Left lobe of liver (tissue), 2 donors: ENCODE measurements around the gene ZNF524. TPM values are rescaled to one million over a fixed set of nuclear protein-coding genes. Genes with fewer than 3 reads are reported as not detected.

Source experiments
- ATAC-seq: fragments of 200-7000 bp; cut with Tn5 transposase; one replicate; pipeline ENCODE4 v1.9.1; 2020; ENCODE audit warnings: mild to moderate bottlenecking, moderate library complexity
- DNase-seq: peaks from one replicate; pipeline ENCODE4 v3.0.0-alpha.2; 2020; ENCODE audit warnings: low spot score
- total RNA-seq: library from RNA; stranded (reverse); gene quantifications from one replicate; pipeline ENCODE4 v1.2.1, GENCODE V29; 2021
- donor health status: DM: no; HTN: no; CAD: no; lungs with moderate emphysema.
- donor health status: DM: no; HTN: yes; CAD: no.

The ZNF524 gene
- total RNA-seq, 1 donor from 2014 or later, result 13.2 TPM

DNA sequence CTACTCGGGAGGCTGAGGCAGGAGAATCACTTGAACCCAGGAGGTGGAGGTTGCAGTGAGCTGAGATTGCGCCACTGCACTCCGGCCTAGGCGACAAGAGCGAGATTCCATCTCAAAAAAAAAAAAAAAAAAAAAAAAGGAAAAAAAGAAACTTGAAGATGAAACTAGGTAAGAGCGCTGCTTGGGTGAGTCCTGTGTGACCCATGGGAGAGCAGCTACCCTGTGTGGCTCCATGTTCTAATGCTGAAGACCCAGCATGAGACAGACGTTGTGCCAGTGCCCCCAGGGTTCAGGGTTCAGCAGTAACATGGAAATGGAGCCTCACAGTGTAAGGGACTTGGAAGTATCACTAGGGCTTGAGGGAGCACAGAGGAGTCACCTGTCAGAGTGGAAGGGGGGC is 18.3 kb downstream of the ZNF524 start:
- no peak for ATAC-seq
- DNase-seq, result no peak

DNA sequence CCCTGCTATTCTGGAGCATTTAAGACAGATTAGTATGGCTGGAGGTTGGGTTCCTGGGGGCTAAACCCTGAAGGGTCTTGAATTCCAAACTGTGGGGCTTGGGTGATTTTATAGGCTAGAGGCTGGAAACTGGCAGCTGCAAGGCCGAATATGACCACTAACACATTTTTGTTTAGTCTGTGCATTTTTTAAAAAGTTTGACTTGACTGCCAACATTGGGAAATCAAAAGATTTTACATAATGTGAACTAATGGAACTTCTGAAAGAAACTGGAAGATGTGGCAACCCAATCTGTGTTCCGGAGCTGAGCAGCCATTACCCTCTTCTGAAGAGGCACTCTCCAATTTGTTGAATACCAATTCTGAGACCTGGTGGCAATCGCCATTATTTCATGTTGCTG is 19.2 kb downstream of the ZNF524 start:
- DNase-seq (no peak), ATAC-seq (no peak)

DNA sequence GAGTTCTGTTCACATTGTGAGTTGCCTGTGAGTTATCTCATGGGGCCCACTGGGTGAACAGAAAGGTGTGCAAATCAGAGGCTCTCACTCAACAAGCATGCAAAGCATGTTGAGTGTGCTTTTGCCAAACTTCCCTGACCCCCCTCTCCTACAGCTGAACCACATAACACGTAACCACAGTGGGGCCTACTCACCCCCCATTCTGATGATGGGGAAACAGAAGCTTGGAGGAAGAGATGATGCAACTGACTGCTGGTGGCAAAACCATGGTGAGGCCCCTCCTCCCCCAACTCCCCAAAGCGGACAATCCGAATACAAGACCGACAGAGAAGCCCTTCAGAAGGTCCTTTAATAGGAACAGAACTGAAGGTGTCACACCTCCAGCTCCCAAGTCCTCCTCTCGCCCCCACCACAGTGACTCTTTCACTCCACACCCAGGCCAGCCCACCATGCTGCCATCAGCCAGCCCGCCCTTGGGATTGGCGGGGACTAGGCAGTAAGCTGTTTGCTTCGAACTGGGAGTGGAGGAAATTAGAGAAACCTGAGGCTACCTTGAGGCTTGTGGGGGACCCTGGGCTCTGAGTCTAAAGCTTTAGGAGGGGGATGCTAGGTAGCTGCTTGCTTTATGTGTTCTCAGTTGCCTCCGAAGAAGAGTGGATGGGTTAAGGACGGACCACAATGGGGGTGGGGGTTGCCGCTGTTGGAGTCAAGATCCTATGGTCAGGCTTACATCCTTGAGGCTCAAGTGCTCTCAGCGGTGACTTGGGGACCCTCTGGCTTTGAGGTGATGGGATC is 20.5 kb downstream of the ZNF524 start:
- DNase-seq (no peak), ATAC-seq (no peak)

DNA sequence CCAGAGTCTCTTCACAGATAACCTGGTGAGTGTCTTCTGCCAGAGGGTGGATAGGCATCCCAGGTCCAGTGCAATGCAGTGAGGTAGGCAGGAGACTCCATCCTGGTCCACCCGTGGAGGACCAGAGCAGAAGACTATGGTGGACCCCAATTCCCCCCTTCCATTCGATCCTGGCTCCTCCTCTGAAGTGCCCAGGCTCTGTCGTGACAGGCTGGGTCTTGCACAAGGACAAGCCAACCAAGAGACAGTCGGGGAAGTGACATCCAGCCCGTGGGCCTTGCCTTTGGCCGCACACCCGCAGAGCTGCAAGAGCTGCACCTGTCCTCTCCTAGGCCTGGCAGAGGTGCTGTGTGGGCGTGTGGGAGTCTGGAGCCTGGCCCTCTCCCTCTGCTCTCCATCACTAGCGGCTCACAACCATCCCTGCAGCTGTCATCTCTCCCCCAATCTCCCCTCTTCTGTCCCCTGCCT is 21.2 kb downstream of the ZNF524 start:
- ATAC-seq (no peak), DNase-seq (no peak)

DNA sequence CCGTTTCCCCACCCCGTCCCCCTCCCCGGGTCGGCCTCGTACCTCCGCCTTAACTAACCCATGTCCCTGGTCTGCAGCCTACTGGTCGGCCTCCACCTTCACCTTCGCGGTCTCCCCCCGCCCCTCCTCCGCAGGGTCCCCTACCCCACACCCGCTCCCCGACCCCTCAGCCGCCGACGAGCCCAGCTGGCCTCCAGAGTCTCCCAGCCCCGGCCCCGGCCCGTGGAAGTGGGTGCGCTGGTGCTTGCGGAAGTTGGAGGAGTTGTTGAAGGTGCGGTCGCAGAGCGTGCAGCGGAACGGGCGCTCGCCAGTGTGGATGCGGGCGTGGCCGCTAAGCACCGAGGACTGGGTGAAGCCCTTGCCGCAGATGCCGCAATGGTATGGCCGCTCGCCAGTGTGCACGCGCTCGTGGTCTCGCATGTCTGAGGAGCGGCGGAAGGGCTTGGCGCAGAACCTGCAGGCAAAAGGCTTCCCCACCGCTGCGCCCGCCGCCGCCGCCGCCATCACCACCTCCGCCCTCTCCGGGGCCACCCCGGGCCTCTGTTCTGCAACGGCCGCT is 21.7 kb downstream of the ZNF524 start:
- DNase-seq (no peak), ATAC-seq (no peak)

DNA sequence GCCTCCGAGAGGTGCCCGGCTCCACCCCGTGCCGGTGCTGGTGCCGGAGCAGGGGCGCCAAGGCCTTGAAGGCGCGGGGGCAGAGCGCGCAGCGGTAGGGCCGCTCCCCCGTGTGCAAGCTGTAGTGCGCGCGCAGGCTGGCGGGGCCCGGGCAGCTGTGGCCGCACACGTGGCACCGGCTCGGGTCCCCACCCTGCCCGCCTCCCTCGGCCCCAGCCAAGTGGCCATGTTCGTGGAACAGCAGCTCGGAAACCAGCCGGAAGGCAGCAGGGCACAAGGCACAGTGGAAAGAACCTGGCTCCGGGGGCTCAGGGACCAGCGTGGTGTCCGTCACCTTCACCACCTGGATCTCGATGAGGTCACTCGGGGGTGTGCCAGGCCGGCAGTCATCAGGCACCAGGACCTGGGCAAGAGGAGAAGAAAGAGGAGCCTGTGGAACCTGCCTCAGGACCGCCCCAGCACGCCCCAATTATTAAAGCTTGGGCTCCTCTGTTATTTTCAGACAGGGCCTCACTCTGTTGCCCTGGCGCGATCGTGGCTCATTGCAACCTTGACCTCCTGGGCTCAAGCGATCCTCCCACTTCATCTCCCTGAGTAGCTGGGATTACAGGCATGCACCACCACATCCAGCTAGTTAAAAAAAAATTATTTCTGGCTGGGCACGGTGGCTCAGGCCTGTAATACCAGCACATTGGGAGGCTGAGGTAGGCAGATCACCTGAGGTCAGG is 22.3 kb downstream of the ZNF524 start:
- no peak for DNase-seq
- ATAC-seq, result no peak

DNA sequence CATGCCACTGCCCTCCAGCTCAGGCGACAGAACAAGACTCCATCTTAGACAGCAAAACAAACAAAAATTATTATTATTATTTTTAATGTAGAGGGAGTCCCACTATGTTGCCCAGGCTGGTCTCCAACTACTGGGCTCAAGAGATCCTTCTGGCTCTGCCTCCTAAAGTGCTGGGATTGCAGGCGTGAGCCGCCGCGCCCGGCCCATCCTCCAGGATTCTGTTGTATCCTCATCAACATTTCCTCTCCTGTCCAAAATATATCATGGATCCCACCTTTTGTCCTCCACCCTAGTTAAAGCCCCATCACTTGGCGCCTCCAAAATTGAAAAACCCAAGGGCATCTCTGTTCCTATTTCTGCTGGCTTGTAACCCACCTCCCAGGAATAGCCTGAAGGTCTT is 23.0 kb downstream of the ZNF524 start:
- ATAC-seq, result no peak
- DNase-seq, result no peak

DNA sequence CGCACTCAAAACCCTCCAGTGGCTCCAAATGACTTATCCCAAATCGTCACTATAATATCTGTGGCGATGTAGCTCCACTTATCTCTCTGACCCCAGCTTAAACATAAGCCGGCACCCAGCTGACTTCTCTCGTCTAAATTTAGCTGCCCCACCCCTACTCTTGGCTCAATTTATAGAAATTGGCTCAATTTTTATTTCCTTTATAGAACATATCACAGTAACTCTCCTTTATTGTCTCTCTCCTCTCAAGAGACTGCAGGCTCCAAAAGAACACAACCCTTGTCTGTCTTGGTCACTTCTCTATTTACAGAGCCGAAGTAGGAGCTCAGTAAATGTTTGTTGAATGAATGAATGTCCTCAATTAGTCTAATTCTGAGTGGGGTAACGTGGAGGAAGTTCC is 23.5 kb downstream of the ZNF524 start:
- ATAC-seq (no peak), DNase-seq (no peak)

DNA sequence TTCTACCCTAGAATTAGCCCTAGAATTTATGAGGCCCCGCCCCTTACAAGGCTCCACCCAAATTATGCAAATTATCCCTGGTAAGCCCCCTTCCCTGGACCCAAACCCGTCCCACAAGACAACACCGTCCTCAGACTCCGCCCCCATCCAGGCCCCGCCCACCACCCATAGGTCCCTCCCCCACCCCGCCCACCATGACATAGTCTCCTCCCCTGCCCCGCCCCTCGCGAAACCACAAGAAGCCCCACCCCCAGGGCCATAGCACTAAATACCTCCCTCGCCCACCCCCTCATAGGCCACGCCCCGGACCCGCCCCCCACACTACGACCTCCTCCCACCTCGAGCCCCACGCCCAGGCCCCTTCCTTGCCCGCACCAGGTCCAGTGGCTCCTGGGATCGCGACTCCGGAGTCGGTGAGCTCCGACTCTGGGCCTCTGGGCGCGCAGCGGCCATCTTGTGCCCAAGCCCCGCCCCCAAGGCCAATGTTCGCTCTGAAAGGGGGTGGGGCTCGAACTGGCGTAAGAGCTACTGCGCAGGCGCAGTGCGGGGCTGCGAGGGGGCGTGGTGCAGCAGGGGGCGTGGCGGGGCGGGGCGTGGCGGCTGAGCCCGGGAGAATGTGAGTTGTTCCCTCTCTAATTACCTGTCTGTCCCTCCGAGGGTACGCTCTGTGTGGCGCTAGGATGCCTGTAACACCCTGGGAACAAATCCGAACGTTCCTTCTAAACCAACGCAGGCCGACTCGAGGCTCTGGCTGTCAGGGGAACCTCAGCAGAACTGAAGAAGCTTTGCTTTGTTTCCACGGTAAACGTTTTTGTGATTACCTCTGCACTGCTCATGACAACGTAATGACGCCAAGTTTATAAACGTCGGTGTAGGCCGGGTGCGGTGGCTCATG is 24.3 kb downstream of the ZNF524 start, which contains the start of gene ZNF784:
Gene ZNF784 (minus strand): TSS at position 458 of the 895 bp plus-strand sequence. CDS start 5 bp downstream, at position 453.
- DNase-seq, result peak; percentile 92
- ATAC-seq, result peak; percentile 93

DNA sequence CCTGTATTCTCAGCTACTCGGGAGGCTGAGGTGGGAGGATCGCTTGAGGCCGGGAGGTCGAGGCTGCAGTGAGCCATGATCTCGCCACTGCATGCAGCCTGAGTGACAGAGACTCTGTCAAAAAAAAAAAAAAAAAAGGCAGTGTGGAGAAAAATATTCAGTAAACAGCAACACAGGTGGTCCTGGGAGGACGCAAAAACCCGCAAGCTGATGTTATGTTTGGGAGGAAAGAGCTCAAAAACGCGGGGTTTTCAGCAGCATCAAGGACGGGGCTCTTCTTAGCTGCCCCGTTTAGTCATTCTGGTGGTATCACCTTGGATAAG is 24.9 kb downstream of the ZNF524 start:
- ATAC-seq (no peak), DNase-seq (no peak)

DNA sequence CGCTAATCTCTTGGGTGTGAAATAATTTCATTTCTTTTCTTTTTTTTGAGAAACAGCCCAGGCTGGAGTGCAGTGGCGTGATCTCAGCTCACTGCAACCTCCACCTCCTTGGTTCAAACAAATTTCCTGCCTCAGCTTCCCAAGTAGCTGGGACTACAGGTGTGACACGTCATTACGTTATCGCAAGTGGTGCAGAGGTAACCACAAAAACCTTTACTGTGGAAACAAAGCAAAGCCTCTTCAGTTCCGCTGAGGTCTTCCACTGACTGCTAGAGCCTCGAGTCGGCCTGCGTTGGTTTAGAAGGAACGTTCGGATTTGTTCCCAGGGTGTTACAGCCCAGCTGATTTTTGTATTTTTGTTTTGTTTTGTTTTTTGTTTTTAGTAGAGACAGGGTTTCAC is 26.3 kb downstream of the ZNF524 start:
- ATAC-seq, result no peak
- DNase-seq, result no peak

DNA sequence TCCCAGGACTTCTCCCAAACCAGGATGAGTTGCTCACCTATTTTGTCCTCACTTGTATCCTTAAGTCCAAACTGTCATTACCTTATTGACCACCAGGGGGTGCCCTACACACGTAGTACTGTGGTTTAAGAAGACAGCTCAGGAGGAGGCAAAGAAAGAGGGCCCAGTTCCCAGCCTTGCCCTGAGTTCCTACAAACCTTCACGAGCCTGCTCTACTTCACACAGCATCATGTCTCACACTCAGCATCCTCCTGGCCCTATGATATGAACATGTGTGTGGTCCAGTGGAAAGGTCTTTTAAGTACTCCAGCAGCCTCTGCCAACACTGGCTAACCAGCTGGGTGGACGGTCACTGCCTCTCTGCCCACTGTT is 32.4 kb downstream of the ZNF524 start:
- DNase-seq, result peak; percentile 81
- ATAC-seq, result peak; percentile 80

DNA sequence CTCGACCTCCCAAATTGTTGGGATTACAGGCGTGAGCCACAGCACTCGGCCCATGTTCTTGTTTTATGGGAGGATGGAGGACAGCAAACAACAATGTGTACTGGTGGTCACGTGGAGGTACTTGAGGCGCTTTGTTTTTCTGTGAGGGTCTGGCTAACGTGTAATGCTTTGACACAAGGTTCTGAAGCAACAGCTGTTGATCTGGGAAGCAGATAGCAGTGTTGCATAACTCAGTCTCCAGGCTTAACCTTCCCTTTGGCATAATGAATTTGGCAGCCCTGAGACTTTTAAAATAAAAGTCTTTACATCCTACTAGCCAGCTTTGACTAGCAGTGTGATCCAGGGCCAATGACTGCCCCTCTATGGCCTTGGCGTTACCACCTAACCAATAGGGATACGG is 33.8 kb downstream of the ZNF524 start:
- no peak for ATAC-seq

DNA sequence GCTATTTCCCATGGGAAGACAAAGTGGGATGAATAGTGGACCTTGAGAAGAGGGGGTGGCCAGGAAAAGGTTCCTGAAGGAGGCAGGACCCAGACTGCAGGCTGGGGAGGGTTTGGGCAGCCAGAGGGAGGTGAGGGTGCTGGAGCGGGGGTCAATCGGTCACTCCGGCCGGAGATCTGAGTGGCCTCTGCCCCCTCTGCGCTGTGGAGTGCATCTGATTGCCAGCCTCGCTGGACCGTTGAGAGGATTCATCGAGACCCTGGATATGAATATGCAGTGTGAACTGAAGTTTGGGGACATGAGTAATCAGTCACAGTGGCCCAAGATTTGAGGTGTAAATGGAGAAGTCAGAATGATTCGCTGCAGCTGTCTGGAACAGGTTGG is 35.2 kb downstream of the ZNF524 start:
- peak; percentile 46 for DNase-seq
- no peak for ATAC-seq

More for the DNA sequence above, 33.8 kb downstream of the ZNF524 start:
- no peak for DNase-seq

DNA sequence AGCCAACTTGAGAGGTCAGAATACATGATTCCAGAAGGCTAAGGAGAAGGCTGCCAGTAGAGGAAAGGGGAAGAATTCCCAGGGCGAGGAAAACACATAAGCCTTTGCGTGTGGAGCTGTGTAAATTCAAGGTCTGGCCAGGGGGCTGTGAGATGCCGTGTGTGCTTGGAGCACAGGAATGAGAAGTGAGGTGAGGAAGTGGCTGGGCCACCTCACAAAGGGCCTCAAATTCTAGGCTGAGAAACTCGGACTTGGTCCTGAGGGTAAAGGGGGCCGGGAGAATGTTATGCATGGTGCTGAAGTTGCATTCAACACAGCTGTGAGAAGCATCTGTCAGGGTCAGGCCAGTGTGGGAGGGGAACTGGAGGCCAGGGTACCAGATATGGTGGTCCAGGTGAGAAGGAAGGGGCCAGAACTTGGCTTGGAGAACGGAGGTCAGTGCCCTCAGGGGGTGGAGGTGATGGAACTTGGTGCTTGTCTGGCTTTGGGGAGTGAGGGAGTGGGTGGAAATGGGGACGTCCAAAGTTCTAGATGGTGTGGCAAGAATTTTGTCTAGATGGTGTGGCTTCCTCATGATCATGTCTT is 35.9 kb downstream of the ZNF524 start:
- DNase-seq (no peak), ATAC-seq (no peak)

DNA sequence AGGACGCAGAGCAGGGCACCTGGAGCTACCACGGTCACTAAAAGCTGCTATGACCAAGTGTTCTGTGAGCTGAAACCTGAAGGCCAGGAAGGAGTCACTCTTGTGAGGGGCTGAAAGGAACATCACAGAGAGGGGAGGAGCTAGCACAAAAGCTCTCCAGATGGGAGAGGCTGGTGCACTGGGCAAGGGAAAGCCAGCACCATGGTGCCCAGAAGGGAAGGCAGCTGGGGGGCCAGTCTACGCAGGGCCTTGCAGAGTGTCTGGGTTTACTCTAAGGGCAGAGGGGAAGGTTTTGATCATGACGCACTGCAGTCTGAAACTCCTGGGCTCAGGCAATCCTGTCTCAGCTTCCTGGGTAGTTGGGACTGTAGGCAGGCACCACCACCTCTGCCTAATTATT is 36.6 kb downstream of the ZNF524 start:
- ATAC-seq (no peak), DNase-seq (no peak)

DNA sequence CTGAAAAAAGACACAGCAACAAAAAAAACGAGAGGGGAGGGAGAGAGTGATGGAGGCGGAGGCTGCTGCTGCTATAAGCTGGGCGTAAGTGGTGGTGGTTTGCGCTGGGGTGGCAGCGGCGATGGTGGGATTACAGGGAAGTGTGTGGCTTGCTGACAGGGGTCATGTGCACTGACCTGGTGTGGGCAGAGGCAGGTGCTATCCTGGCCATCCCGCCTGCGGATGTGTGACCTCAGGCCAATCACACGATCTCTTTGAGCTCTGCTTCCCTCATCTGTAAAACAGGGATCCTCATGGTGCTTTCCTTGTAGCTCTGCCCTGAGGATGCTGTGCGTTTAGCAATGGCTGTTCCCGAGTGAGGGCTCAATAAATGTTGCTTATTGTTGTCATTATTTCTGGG is 37.4 kb downstream of the ZNF524 start:
- DNase-seq (no peak), ATAC-seq (no peak)

DNA sequence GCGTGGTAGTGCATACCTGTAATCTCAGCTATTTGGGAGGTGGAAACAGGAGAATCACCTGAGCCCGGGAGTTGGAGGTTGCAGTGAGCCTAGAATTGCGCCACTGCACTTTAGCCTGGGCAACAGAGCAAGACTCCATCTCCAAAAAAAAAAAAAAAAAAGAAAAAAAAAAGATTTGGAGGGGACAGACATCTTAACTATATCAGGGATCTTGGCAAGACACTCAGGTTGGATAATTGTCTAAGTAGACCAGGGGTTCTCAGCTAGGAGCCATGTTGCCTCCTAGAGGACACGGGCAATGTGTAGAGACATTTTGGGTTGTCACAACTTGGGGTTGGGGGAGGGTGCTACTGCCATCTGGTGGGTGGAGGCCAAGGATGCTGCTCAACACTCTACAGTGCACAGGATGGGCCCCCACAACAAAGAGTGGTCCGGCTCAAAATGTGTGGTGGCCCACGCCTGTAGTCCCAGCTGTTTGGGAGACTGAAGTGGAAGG is 38.8 kb downstream of the ZNF524 start:
- ATAC-seq, result no peak
- DNase-seq, result no peak

DNA sequence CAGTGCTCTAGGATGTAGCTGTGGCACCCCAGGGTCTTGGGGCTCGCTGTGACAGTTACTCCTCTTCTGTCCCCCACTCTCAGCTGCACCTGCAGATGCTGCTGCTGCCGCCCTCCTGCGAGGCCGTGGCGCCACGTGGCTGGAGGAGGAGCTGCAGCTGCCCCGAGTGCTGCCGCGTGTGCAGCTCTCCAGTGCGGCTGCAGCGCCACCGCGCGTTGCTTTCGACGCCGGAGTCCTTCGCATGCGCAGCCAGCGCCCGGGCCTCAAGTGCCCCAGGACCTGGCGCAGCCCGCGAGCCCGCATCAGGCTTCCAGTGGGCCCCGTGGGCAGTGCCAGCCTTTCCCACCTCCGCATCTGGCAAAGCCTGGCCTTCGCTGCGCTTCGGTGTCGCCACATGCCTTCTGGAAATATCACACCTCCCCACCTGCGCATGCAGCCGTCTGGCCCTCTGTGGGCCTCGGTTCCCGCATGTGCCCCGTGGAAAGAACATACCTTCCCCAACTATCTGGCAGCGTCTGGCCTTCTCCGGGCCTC is 40.0 kb downstream of the ZNF524 start:
- DNase-seq (peak; percentile 81), ATAC-seq (peak; percentile 60)
